Measurements from ENCODE around the gene TBX1. TPM values are rescaled to one million over a fixed set of nuclear protein-coding genes. Genes with fewer than 3 reads are reported as not detected.

Gene TBX1
- total RNA-seq, 1 experiment from 2014 or later: 0.08 TPM

DNA sequence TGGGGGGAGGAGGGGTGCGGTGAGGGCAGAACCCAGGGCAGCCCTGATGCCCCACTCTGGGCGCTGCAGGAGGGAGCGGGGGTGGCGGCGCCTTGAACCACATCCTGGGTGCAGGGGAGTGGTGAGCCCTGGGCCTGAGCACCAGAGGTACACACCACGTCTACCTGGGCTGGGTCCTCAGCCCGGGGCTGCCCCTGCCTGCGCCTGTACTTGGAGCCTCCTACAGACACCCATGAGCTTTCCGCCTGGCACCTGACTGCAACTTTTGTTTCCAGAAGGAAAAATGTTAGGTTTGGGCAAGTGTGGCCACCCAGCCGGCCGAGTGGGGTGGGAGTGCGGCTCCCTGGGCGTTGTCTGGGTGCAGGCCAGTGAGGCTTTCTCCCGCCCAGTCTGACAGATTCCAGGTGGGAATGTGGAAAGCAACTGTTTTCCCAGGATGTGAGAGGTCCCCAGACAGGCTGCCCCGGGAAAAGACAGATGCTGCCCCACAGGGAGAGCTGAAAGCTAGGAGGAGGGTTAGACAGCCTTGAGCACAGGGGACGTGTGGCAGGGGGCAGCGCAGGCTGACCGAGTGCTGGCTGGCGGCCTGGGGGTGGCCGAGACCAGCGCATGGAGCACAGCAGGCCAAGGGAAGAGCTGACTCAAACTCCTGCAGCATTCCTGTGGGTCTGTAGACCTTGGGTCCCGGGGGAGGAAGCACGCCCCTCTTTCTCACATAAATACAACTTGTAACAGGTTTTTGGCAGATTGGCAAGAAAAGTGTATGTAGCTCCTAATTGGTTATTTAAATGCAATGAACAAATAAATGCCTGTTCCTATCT, 50.0 kb downstream of the TBX1 start:
- in situ Hi-C loops (cut with HindIII; ENCODE audit: low pct_unique_long_range_greater_than_20kb, low sequenced_read_pairs): no loop called here

DNA sequence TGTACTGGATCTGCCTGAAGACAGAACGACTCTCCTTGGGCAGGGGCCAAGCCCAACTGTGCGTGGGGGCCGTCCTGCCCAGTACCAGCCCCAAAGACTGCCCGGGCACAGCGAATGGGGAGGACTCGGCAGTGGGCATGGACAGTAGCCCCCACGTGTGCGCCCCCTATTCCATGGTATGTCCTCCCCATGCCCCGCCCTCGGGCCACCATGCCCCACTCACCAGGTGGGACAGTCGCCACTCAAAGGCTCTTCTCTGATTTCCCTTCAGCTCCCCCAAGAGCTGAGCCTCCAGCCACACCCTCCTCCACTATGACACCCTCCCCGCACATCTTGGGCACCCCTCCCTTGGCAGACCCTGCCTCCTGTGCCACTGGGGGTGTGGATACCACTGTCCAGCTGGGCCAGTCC, 50.6 kb downstream of the TBX1 start:
- in situ Hi-C loops (cut with HindIII; ENCODE audit: low pct_unique_long_range_greater_than_20kb, low sequenced_read_pairs): no loop called here
- DNase-seq (ENCODE audit: low read depth, low spot score): no peak

More for the DNA sequence above, 50.0 kb downstream of the TBX1 start:
- no peak for DNase-seq (ENCODE audit: low read depth, low spot score)

DNA sequence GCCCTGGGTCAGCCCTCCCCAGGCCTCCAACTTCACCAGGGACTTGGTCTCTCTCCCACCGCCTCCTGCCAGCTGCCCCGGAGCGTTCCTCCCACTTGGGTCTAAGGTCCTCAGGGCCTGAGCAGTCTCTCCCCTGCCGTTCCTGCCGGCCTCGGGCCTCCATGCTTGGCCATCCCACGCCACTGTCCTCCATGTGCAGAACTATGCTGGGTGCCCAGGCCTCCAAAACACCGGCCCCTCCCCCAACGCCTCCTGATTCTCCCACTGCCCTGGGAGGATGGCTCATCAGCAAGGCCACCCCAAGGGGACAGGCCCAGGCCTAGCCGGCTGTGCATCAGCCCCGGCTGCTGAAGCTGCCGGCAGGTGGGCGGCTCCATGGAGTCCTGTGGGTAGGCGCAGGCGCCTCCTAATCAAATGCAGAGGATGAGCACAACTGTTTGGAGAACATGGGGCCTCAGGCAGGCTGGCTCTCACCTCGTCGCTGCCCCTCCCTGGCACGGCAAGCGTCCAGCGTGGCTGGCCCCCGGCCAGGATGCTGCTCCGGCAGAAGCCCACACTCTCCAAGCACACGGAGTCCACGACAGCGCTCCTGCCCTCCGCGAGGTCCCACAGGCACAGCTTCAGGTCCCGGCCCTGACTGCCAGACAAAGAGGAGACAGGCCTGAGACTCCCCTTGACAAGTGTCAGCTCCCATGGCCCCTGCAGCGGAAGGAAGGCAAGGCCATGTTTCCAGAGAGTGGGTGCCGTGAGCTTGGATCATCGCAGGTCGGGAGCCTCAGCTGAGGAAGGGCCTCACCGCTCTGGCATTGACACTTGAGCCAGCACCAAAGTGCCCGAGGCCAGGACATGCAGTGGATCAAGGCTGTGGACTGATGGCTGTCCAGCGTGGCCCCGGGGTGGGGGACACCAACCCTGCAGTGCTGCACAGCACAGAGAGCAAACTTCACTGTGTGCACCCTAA, 51.5 kb downstream of the TBX1 start:
- no peak for DNase-seq (ENCODE audit: low read depth, low spot score)
- in situ Hi-C loops (cut with HindIII; ENCODE audit: low pct_unique_long_range_greater_than_20kb, low sequenced_read_pairs): no loop called here

DNA sequence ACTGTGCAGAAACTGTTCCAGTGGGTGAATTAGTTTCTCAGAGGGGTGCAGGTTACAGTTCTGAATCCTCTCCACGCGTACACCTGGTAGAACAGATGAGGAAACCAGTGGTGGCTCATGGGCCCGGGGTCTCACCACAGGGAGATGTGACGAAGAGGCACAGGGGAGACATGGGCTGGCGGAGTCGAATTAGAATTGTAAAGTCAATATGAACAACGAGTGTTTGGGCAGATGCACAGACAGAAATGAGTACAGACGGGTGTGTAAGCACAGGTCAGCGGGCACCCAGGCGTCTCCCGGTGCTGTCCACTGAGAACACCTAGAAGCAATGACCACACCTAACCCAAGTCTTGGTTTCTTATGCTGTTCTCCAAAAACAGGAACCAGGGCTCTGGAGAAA, 52.3 kb downstream of the TBX1 start:
- in situ Hi-C loops (cut with HindIII; ENCODE audit: low pct_unique_long_range_greater_than_20kb, low sequenced_read_pairs): no loop called here
- no peak for DNase-seq (ENCODE audit: low read depth, low spot score)

DNA sequence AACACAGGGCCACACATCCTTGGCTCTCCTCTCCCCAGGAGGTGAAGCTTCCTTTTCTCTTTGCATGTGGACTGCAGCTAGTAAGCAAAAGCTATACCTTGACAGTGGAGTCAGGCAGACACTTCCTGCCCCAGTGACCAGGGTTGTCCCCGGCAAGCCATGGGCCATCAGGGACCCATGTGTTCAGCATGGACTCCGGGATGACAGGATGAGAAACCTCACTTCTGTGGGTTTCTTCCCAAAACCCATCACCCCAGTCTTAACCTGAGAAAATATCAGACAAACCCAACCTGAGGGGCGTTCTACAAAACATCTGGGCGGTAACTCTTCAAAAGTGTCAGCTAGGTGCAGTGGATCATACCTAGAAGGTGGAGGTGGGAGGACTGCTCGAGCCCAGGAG, 53.9 kb downstream of the TBX1 start:
- in situ Hi-C loops (cut with HindIII; ENCODE audit: low pct_unique_long_range_greater_than_20kb, low sequenced_read_pairs): no loop called here
- DNase-seq (ENCODE audit: low read depth, low spot score): no peak

DNA sequence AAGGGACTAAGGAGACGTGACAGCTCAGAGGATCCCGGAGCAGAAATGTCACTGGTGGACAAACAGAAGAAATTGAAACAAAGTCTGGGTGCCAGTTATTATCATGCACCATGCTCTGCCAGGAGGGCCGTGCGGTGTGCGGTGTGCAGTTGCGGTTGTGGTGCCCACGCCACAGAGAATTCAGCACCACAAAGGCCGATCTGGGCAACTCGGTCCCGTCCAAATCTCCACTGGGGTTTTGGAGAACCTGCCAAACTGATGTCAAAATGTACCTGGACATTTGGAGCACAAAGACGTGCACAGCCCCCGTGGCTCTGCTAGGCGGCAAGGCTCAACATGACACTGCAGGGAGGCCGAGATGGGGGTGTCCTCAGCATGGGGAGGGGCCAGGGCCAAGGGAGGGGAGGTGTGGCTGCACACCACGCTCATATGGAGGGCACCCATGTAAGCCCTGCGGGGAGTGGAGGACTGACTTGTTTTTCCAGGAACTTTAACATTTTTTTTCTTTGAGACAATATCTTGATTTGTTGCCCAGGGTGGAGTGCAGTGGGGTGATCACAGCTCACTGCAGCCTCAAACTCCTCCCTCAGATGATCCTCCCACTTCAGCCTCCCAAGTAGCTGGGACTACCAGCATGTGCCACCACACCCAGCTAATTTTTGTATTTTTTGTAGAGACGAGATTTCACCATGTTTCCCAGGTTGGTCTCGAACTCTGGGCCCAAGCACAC, 54.7 kb downstream of the TBX1 start:
- in situ Hi-C loops (cut with HindIII; ENCODE audit: low pct_unique_long_range_greater_than_20kb, low sequenced_read_pairs): no loop called here
- no peak for DNase-seq (ENCODE audit: low read depth, low spot score)

DNA sequence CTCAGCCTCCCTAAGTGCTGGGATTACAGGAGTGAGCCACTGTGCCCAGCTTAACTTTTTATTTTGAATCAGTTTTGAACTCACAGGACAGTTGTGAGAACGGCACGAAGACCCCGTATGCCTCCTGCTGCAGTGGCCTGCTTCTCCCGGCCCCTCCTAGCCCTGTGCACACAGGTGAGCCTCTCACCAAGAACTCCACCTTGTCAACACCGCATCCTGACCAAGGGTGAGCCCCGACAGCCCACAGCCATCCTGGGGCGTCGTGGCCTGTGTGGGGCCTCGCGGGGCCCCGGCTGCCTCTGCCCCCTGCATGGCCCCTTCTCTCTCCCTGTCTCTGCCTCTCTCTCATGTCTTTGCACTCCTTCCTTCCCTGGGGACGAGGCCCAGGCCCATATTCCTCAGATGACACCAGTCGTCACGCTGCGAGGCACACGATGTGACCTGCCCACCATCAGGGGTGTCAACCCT, 55.3 kb downstream of the TBX1 start:
- in situ Hi-C loops (cut with HindIII; ENCODE audit: low pct_unique_long_range_greater_than_20kb, low sequenced_read_pairs): no loop called here
- no peak for DNase-seq (ENCODE audit: low read depth, low spot score)

DNA sequence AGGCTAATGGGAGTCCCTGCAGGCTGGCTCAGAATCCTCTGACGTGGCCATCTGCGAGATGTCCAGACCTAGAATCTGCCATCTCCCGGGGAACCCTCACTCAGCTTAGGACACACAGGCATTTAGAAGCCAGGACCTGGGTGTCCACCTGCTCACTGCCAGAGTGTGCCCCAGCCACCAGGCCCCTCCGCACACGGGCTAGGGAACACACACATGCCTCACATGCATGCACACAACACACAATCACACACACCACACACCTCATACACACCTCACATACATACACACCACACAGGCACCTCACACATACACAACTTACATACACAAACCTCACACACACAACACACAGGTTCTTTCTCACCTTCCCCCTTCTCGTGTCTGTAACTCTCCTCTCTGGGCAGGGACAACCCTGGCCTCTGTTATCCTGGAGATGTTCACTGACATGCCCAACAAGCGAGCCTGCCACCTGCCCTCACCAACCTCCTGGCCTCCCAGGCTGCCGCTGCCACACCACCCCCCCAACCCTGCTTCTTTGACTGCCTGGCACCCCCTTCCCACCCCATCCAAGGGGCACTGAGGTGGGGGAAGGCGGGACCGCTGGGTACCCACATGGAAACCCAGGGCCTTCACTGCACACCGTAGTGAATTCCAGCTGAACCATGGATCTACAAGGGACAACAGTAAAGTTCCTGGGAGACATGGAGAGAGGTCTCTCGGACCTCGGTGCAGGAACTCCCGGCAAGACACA, 56.0 kb downstream of the TBX1 start:
- DNase-seq (ENCODE audit: low read depth, low spot score): no peak
- in situ Hi-C loops (cut with HindIII; ENCODE audit: low pct_unique_long_range_greater_than_20kb, low sequenced_read_pairs): no loop called here

Other genes with a start within 250 kb of the TBX1 start
- not detected in 2 replicates for gene CLDN5, start 236.4 kb upstream of the TBX1 start, total RNA-seq (2014; rRNA removed; shearing (Covaris generic))
- 13.8 and 16.3 TPM in 2 replicates for gene SEPTIN5, start 46.3 kb upstream of the TBX1 start, total RNA-seq (2014; rRNA removed; shearing (Covaris generic))
- gene GP1BB, start 37.2 kb upstream of the TBX1 start, total RNA-seq (2014; rRNA removed; shearing (Covaris generic)): 1.5 and 1.6 TPM in 2 replicates
- gene GNB1L, start 94.1 kb downstream of the TBX1 start, total RNA-seq (2014; rRNA removed; shearing (Covaris generic)): 6.2 and 8.7 TPM in 2 replicates
- 7.1 and 10.6 TPM in 2 replicates for gene RTL10, start 94.1 kb downstream of the TBX1 start, total RNA-seq (2014; rRNA removed; shearing (Covaris generic))
- gene COMT, start 181.0 kb downstream of the TBX1 start, total RNA-seq (2014; rRNA removed; shearing (Covaris generic)): 156 and 172 TPM in 2 replicates
- 24.7 and 25.8 TPM in 2 replicates for gene TXNRD2, start 181.0 kb downstream of the TBX1 start, total RNA-seq (2014; rRNA removed; shearing (Covaris generic))